AG09309 (cell line): ENCODE data around the gene OTOG.

Experiments
- DNase-seq: peaks from one replicate; pipeline ENCODE4 v3.0.0-alpha.2; 2010; ENCODE audit warnings: low read depth
- H3K4me3 ChIP-seq: 2 replicates; pipeline ENCODE4 v1.5.1; 2011; ENCODE audit warnings: mild to moderate bottlenecking, low read depth, low read length, moderate library complexity; ENCODE audit not compliant: control insufficient read depth
- TF ChIP-seq, protein P1 (sequence below): IDR thresholded peaks from 2 replicates; pipeline ENCODE4 v1.5.1; 2011; ENCODE audit warnings: mild to moderate bottlenecking, low read depth, low read length, inconsistent platforms; ENCODE audit not compliant: insufficient read depth, control insufficient read depth; ENCODE audit errors: missing control alignments

Gene OTOG

DNA sequence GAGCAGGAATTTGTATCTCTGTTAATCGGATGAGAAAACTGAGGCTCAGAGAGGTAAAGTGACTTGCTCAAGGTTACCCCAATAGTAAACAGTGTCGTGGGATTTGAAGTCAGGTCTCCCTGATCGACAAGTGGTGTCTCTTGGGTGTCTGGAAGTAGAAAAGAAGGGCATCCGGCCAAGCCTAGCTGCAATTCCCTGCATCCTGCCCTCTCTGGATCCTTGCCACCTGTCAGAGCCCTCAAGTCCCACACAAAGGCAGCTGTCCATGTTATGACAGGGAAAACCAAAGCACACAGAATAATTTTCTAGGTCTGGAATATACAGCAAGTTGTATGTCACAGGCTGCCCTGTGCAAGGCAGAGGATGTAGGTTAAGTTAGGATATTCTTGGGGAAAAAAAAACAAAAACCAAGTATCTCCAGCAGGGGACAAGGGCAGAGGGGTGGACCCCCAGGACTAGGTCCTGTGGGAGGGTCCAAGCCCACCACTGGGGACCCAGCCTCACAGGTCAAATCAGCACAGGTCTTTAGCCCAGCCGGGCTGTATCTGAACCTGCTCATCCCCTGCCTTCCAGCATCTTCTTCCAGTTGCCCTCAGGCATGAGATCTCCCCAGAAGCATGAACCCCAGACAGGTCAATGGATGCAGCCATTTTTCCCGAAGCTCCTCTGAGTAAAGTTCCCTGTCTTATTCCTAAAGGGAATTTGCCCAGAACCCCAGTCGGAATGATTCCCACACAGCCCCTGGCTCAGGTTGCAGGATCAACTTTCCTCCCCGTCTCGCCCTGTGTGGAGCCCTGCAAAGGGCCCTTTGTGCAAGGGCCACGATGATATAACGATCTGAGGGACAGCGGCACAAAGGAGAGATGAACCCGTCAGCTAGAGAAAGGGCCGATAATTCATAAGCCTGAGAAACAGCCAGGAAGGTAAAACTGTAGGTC lies 17.9 kb upstream of the OTOG start:
- TF ChIP-seq, protein P1, sequence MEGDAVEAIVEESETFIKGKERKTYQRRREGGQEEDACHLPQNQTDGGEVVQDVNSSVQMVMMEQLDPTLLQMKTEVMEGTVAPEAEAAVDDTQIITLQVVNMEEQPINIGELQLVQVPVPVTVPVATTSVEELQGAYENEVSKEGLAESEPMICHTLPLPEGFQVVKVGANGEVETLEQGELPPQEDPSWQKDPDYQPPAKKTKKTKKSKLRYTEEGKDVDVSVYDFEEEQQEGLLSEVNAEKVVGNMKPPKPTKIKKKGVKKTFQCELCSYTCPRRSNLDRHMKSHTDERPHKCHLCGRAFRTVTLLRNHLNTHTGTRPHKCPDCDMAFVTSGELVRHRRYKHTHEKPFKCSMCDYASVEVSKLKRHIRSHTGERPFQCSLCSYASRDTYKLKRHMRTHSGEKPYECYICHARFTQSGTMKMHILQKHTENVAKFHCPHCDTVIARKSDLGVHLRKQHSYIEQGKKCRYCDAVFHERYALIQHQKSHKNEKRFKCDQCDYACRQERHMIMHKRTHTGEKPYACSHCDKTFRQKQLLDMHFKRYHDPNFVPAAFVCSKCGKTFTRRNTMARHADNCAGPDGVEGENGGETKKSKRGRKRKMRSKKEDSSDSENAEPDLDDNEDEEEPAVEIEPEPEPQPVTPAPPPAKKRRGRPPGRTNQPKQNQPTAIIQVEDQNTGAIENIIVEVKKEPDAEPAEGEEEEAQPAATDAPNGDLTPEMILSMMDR, result no peak
- DNase-seq, result no peak
- no peak overlapping the region for H3K4me3 ChIP-seq

- H3K4me3 ChIP-seq, result no peak overlapping the region
- DNase-seq, result no peak
- TF ChIP-seq, protein P1, result no peak
Observed at GRCh38 chr11:17529844-17530185, 17.2 kb upstream of the OTOG start.

- TF ChIP-seq, protein P1, result no peak
- DNase-seq, result no peak
- no peak overlapping the region for H3K4me3 ChIP-seq
Observed at GRCh38 chr11:17531071-17531600, 15.9 kb upstream of the OTOG start.

DNA sequence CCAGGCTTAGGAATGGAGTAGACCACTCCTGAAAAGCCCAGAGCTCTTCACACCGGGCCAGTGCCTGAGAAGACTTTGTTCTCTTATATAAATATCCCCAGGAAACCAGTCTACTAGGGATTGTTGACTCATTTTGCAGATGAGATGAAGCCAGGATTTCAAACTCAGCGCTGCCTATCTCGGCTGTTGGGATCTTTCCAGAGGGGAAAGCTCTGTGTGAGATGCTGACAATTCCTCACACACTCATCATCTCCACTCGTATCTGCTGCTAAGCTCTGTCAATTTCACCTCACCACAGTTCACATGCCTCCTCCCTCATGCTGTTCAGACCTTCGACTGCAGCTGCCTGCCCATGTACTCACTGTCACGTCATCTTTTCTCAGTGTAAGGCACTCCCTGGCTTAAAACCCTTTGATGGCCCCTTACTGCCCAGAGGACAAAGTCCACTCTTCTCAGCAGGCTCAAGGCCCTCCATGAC lies 15.4 kb upstream of the OTOG start:
- peak; percentile 55 for DNase-seq
- TF ChIP-seq, protein P1, result no peak

DNA sequence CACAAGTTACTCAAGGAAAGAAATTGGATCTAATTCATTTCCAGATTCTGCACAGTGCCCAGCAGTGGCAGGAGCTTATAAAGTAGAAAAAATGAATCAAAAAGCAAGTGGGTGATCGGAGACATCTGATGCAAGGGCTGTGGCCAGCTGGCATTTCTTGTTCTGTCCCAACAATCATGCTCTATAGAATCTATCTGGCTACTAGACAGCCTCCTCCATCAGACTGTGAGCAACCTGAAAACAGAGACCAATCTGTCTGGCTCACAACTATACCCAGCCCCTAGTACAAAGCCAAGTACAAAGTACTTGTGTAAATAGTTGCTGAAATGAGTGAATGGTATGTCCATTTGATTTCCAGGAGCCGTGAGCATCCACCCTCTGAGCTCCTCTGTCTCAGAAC lies 14.3 kb upstream of the OTOG start:
- no peak for DNase-seq
- TF ChIP-seq, protein P1, result no peak
- no peak overlapping the region for H3K4me3 ChIP-seq

More for the DNA sequence above, 15.4 kb upstream of the OTOG start:
- no peak overlapping the region for H3K4me3 ChIP-seq

GRCh38 chr11:17533341-17533740 lies 13.7 kb upstream of the OTOG start:
- H3K4me3 ChIP-seq, result no peak overlapping the region
- TF ChIP-seq, protein P1, result no peak
- DNase-seq, result no peak
